VCaP (cell line): ENCODE results near the gene RAB24.

Source experiments
- H3K27ac ChIP-seq: fragments of 450-650 bp; 2 replicates; pipeline ENCODE4 v1.5.1; 2017
- CTCF ChIP-seq: fragments of 450-650 bp; conservative IDR thresholded peaks from 2 replicates; pipeline ENCODE4 v1.5.1; 2017; ENCODE audit warnings: mild to moderate bottlenecking, moderate library complexity

Gene RAB24

GRCh38 chr5:177330991-177331842 is 27.7 kb upstream of the RAB24 start:
- H3K27ac ChIP-seq: no peak overlapping the region
- no peak for TF ChIP-seq CTCF

GRCh38 chr5:177329883-177330282 is 26.4 kb upstream of the RAB24 start:
- no peak for TF ChIP-seq CTCF
- no peak overlapping the region for H3K27ac ChIP-seq

- no peak for TF ChIP-seq CTCF
- H3K27ac ChIP-seq: no peak overlapping the region
Measured at GRCh38 chr5:177328545-177329231, 25.2 kb upstream of the RAB24 start.

GRCh38 chr5:177327539-177328522 is 24.3 kb upstream of the RAB24 start:
- TF ChIP-seq CTCF: no peak
- H3K27ac ChIP-seq: no peak overlapping the region

- no peak for TF ChIP-seq CTCF
- no peak overlapping the region for H3K27ac ChIP-seq
Measured at GRCh38 chr5:177325868-177326381, 22.4 kb upstream of the RAB24 start.

GRCh38 chr5:177320879-177321278 is 17.4 kb upstream of the RAB24 start:
- H3K27ac ChIP-seq: no peak overlapping the region
- TF ChIP-seq CTCF: no peak
